ENCODE results near the gene UBASH3A.

DNA sequence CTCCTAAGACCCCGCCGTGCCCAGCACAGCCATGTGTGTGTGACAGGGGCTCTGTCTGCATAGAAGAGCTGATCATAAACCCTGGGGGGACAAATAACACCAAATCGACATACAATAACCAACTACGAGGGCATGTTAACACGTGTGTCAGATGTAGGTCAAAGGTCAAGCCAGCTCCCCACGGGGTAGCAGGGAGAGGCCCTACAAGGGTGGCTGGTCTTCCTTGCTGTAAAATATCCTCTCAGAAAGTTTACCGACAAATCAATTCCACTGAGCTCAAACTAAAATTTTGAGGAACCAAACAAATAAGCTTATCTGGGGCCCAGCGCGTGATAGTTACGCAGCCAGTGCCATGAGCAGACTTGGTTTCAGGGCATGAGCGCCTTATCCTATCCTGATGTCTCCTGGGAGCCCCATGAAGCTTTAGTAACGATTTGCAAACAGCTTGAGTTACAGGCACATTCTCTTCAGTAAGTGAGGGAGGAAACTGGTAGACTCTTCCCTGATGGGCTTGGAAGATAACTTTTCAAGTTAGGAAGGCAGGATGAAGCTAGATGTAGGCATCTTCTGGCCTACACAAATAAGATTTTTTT, 5.2 kb upstream of the UBASH3A start:
- TF ChIP-seq POLR2AphosphoS5 (IDR thresholded peaks at IDR 0.05; ENCODE audit: borderline replicate concordance, low read depth, low read length) (no peak), EZH2 (IDR thresholded peaks at IDR 0.05) (no peak)
